ENCODE measurements around the gene MYH2. TPM values are rescaled to one million over a fixed set of nuclear protein-coding genes. Genes with fewer than 3 reads are reported as not detected.

Gene MYH2
- under 0.01 TPM in 1 of 2 replicates, not detected in the other for total RNA-seq

GRCh38 chr17:10549096-10549842 is at the start of gene MYH2:
TSS of gene MYH2 (minus strand) at chr17:10549658. CDS start at chr17:10547920, 1,738 bp downstream.

GRCh38 chr17:10518271-10519037 is 31.0 kb downstream of the MYH2 start, which contains the start of gene MYH1:
TSS of gene MYH1 (minus strand) at chr17:10518542. CDS start at chr17:10516642, 1,900 bp downstream.

Other genes with a start within 250 kb of the MYH2 start
- gene MYH13, start 176.7 kb downstream of the MYH2 start, total RNA-seq = not detected in 2 replicates
- gene MYH8, start 127.7 kb downstream of the MYH2 start, total RNA-seq = not detected in 2 replicates
- not detected in 2 replicates for gene MYH4, start 80.1 kb downstream of the MYH2 start, total RNA-seq
- not detected in 2 replicates for gene MYH1, start 31.1 kb downstream of the MYH2 start, total RNA-seq
- gene MYH3, start 107.7 kb upstream of the MYH2 start, total RNA-seq = 0.16 and 0.38 TPM in 2 replicates
- gene SCO1, start 147.9 kb upstream of the MYH2 start, total RNA-seq = 23.6 and 24.3 TPM in 2 replicates
- gene ADPRM, start 147.9 kb upstream of the MYH2 start, total RNA-seq = 5.4 and 9.8 TPM in 2 replicates
- 3.1 and 4.4 TPM in 2 replicates for gene TMEM220, start 180.4 kb upstream of the MYH2 start, total RNA-seq